Neural cell (in vitro differentiated cells): ENCODE measurements around the gene SLAIN2. TPM values are rescaled to one million over a fixed set of nuclear protein-coding genes. Genes with fewer than 3 reads are reported as not detected.

ENCODE experiments used
- H2AFZ ChIP-seq: fragments of 200-600, 300-800 bp; sonication (generic), shearing (Covaris generic); 2 replicates; pipeline ENCODE4 v1.6.0; 2014; ENCODE audit warnings: low read depth, mild to moderate bottlenecking, antibody characterized with exemption, low read length, moderate library complexity
- H3F3A ChIP-seq: fragments of 200-600 bp; shearing (Covaris generic); 2 replicates; pipeline ENCODE4 v1.6.1; 2016; ENCODE audit warnings: mild to moderate bottlenecking, moderate library complexity, mixed read lengths, antibody characterized with exemption, low read length; ENCODE audit not compliant: insufficient read depth, poor library complexity, severe bottlenecking
- H3K27ac ChIP-seq: fragments of 200-600, 300-800 bp; sonication (generic), shearing (Covaris generic); 2 replicates; pipeline ENCODE4 v1.5.1; 2014; ENCODE audit warnings: mild to moderate bottlenecking, low read length, moderate library complexity
- H3K27me3 ChIP-seq: fragments of 300-800, 200-600 bp; sonication (generic), shearing (Covaris generic); 2 replicates; pipeline ENCODE4 v1.6.0; 2014; ENCODE audit warnings: mild to moderate bottlenecking, low read depth, low read length, moderate library complexity; ENCODE audit not compliant: insufficient read depth
- H3K36me3 ChIP-seq: fragments of 300-800, 200-600 bp; sonication (generic), shearing (Covaris generic); 2 replicates; pipeline ENCODE4 v1.5.1; 2014; ENCODE audit warnings: mild to moderate bottlenecking, antibody characterized with exemption, low read length, moderate library complexity; ENCODE audit not compliant: insufficient read depth
- H3K4me2 ChIP-seq: fragments of 300-800, 200-600 bp; sonication (generic), shearing (Covaris generic); 2 replicates; pipeline ENCODE4 v1.6.0; 2014; ENCODE audit warnings: mild to moderate bottlenecking, low read length
- H3K4me3 ChIP-seq: fragments of 300-800, 200-600 bp; sonication (generic), shearing (Covaris generic); 2 replicates; pipeline ENCODE4 v1.5.1; 2014; ENCODE audit warnings: mild to moderate bottlenecking, low read length, moderate library complexity
- H3K79me2 ChIP-seq: fragments of 200-600 bp; shearing (Covaris generic); replicated peaks from 2 replicates; pipeline ENCODE4 v1.6.0; 2014; ENCODE audit warnings: mild to moderate bottlenecking, low read length, moderate library complexity; ENCODE audit not compliant: insufficient read depth
- H3K9ac ChIP-seq: fragments of 300-800, 200-600 bp; sonication (generic), shearing (Covaris generic); 2 replicates; pipeline ENCODE4 v1.6.1; 2016; ENCODE audit warnings: mild to moderate bottlenecking, low read length, mixed read lengths
- H3K9me2 ChIP-seq: fragments of 200-600 bp; shearing (Covaris generic); 2 replicates; pipeline ENCODE4 v1.6.1; 2016; ENCODE audit warnings: mild to moderate bottlenecking, low read length, mixed read lengths; ENCODE audit not compliant: insufficient read depth
- H3K9me3 ChIP-seq: fragments of 200-600, 300-800 bp; sonication (generic), shearing (Covaris generic); 2 replicates; pipeline ENCODE4 v1.6.1; 2016; ENCODE audit warnings: mild to moderate bottlenecking, mixed run types, low read length, moderate library complexity, mixed read lengths
- H4K20me1 ChIP-seq: fragments of 200-600 bp; shearing (Covaris generic); 2 replicates; pipeline ENCODE4 v1.6.1; 2016; ENCODE audit warnings: mild to moderate bottlenecking, mixed run types; ENCODE audit not compliant: insufficient read depth
- CTCF ChIP-seq: fragments of 450-650 bp; IDR thresholded peaks from 2 replicates; pipeline ENCODE4 v1.5.1; 2014; ENCODE audit warnings: antibody characterized with exemption, mild to moderate bottlenecking, moderate library complexity; ENCODE audit not compliant: poor library complexity, severe bottlenecking
- EP300 ChIP-seq: fragments of 450-650 bp; conservative IDR thresholded peaks from 2 replicates; pipeline ENCODE4 v1.6.1; 2014; ENCODE audit warnings: antibody characterized with exemption, mild to moderate bottlenecking, moderate library complexity; ENCODE audit not compliant: poor library complexity, severe bottlenecking
- EZH2 ChIP-seq: fragments of 200-600, 300-800 bp; shearing (Covaris generic), sonication (generic); IDR thresholded peaks from 2 replicates; pipeline ENCODE4 v1.6.1; 2014; ENCODE audit warnings: antibody characterized with exemption, low read length, borderline replicate concordance, mild to moderate bottlenecking; ENCODE audit not compliant: insufficient read depth, poor library complexity, severe bottlenecking
- MXI1 ChIP-seq: fragments of 450-650 bp; conservative IDR thresholded peaks from 2 replicates; pipeline ENCODE4 v1.6.1; 2014; ENCODE audit warnings: antibody characterized with exemption, mild to moderate bottlenecking; ENCODE audit not compliant: poor library complexity, severe bottlenecking
- POLR2AphosphoS5 ChIP-seq: IDR thresholded peaks from 2 replicates; pipeline ENCODE4 v1.6.1; 2012
- RAD21 ChIP-seq: fragments of 450-650 bp; conservative IDR thresholded peaks from 2 replicates; pipeline ENCODE4 v1.6.1; 2014; ENCODE audit warnings: antibody characterized with exemption, mild to moderate bottlenecking, moderate library complexity
- REST ChIP-seq: IDR thresholded peaks from 2 replicates; pipeline ENCODE4 v1.6.1; 2012; ENCODE audit warnings: borderline replicate concordance
- SMC3 ChIP-seq: fragments of 450-650 bp; conservative IDR thresholded peaks from 2 replicates; pipeline ENCODE4 v1.6.1; 2014; ENCODE audit warnings: antibody characterized with exemption, mild to moderate bottlenecking, moderate library complexity; ENCODE audit not compliant: poor library complexity
- TAF1 ChIP-seq: IDR thresholded peaks from 2 replicates; pipeline ENCODE4 v1.6.1; 2012; ENCODE audit warnings: low read depth
- polyA plus RNA-seq: library from polyadenylated mRNA; depleted of rRNA; stranded (reverse); fragments of >200 nt; gene quantifications from 2 replicates; pipeline ENCODE4 v1.2.3, GENCODE V29; 2014

The SLAIN2 gene
- polyA plus RNA-seq, 1 donor from 2014 or later = 43.2 TPM

DNA sequence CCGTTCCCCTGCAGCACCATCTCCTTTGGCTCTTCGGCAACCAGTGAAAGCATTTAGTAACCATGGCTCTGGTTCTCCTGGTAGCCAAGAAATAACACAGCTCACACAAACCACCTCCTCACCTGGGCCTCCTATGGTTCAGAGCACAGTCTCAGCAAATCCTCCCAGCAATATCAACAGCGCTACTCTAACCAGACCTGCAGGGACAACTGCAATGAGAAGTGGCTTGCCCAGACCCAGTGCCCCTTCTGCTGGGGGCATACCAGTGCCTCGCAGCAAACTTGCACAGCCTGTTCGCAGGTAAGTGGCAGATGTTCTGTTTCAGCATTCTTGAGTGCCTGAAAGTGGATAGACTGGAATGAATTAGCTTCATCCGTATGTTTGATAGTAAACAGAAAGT is 78.8 kb downstream of the SLAIN2 start:
- TF ChIP-seq EP300 (no peak), EZH2 (no peak)
- no peak overlapping the region for H3K4me3 ChIP-seq
- H3K4me2 ChIP-seq = no peak overlapping the region
- no peaks in the 10 kb centered on the region for H3K9me2 ChIP-seq
- H3K9me3 ChIP-seq = no peaks in the 10 kb centered on the region
- H4K20me1 ChIP-seq = no peaks in the 10 kb centered on the region
- H3F3A ChIP-seq = no peaks in the 10 kb centered on the region
- no peak overlapping the region for H3K9ac ChIP-seq
- H3K27me3 ChIP-seq = no peaks in the 10 kb centered on the region
- no peaks in the 10 kb centered on the region for H3K79me2 ChIP-seq
- no peaks in the 10 kb centered on the region for H3K36me3 ChIP-seq
- H3K27ac ChIP-seq = no peak overlapping the region
- H2AFZ ChIP-seq = no peak overlapping the region

DNA sequence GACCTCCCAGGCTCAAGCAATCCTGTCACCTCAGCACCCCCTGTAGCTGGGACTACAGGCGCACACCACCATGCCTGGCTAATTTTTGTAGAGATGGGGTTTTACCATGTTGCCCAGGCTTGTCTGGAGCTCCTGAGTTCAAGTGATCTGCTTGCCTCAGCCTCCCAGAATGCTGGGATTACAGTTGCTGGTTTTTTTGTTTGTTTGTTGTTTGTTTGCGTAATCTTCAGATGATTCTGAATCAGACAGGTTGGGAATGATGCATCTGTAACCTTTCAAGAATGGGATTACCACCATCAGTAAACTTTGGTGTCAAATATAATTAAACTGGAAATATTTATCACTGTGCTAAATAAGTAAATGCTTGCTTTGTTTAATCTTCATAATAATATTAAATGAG is 79.8 kb downstream of the SLAIN2 start:
- H3K27me3 ChIP-seq = no peaks in the 10 kb centered on the region
- no peaks in the 10 kb centered on the region for H3K79me2 ChIP-seq
- no peak overlapping the region for H3K9ac ChIP-seq
- H3K4me3 ChIP-seq = no peak overlapping the region
- H3K9me2 ChIP-seq = no peaks in the 10 kb centered on the region
- H2AFZ ChIP-seq = no peak overlapping the region
- no peaks in the 10 kb centered on the region for H3K9me3 ChIP-seq
- no peak overlapping the region for H3K27ac ChIP-seq
- TF ChIP-seq TAF1 = no peak
- no peak for TF ChIP-seq MXI1
- no peak for TF ChIP-seq SMC3
- no peak for TF ChIP-seq RAD21
- no peak for TF ChIP-seq EZH2
- no peak for TF ChIP-seq CTCF
- TF ChIP-seq POLR2AphosphoS5 = no peak
- no peak for TF ChIP-seq EP300
- TF ChIP-seq REST = no peak
- H3K4me2 ChIP-seq = no peak overlapping the region
- H3K36me3 ChIP-seq = no peaks in the 10 kb centered on the region
- H4K20me1 ChIP-seq = no peaks in the 10 kb centered on the region
- H3F3A ChIP-seq = no peaks in the 10 kb centered on the region

- no peaks in the 10 kb centered on the region for H3K27me3 ChIP-seq
- H3K4me2 ChIP-seq = no peak overlapping the region
- no peaks in the 10 kb centered on the region for H3F3A ChIP-seq
- H3K79me2 ChIP-seq = no peaks in the 10 kb centered on the region
- peaks cover 3% of the 10 kb centered on the region for H3K36me3 ChIP-seq
- no peaks in the 10 kb centered on the region for H3K9me3 ChIP-seq
- no peak overlapping the region for H3K27ac ChIP-seq
- H3K9ac ChIP-seq = no peak overlapping the region
- H3K4me3 ChIP-seq = no peak overlapping the region
- no peaks in the 10 kb centered on the region for H3K9me2 ChIP-seq
- H4K20me1 ChIP-seq = no peaks in the 10 kb centered on the region
- H2AFZ ChIP-seq = no peak overlapping the region
- TF ChIP-seq CTCF (no peak), MXI1 (no peak), TAF1 (no peak), EZH2 (no peak), RAD21 (no peak), POLR2AphosphoS5 (no peak), EP300 (no peak), SMC3 (no peak)
Observed at GRCh38 chr4:48428926-48429325, 87.6 kb downstream of the SLAIN2 start.
